WI38 (cell line): ENCODE data around the gene ZBTB6.

Experiments used
- H3K4me3 ChIP-seq: 2 replicates; pipeline ENCODE4 v1.5.1; 2011; ENCODE audit warnings: low read depth, mild to moderate bottlenecking, control low read depth, low read length
- CTCF ChIP-seq: IDR thresholded peaks from 2 replicates; pipeline ENCODE4 v1.5.1; 2012; ENCODE audit warnings: low read depth, mild to moderate bottlenecking, control low read depth, low read length

Gene ZBTB6

GRCh38 chr9:122939601-122940000, 26.5 kb upstream of the ZBTB6 start:
- no peak overlapping the region for H3K4me3 ChIP-seq
- TF ChIP-seq CTCF, result no peak

DNA sequence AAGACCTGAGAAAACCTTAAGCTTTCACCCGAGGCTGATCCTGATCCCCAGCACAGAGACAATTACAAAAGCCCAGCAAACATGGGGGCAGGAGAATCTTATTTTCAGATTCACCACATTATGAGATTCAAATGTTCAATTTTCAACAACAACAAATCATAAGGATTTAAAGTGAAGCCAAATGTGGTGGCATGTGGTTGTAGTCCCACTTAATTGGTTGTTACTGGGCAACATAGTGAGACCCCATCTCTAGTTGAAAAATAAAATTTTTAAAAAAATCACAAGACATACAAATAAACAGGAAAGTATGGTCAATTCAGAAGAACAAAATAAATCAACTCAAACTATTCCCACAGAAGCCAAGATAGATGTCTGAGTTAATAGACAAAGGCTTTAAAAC, 23.8 kb upstream of the ZBTB6 start:
- H3K4me3 ChIP-seq, result no peak overlapping the region
- TF ChIP-seq CTCF, result no peak

DNA sequence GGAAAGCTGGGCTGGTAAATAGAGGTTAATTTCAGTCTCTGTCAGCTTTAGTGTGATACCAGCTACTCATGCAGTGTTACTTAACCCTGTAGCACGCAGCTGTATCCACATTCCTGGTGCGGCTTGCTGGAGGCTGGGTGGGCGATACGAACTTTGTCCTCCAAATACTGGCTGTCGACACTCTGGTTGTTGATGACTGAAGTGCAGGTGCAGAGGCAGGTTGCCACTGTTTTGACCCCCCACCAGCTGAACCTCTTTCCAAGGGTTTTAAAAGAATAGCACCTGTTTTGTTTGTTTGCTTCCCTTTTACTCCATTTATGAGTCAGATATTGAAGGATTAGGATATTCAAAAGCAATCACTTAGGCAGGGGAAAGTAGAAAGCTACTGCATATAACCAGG, 23.3 kb upstream of the ZBTB6 start:
- no peak overlapping the region for H3K4me3 ChIP-seq
- no peak for TF ChIP-seq CTCF

GRCh38 chr9:122931226-122932121, 18.4 kb upstream of the ZBTB6 start, which contains the start of gene ZBTB26:
Gene ZBTB26 (minus strand): TSS chr9:122931512. CDS start chr9:122919934, 11,578 bp downstream.
- H3K4me3 ChIP-seq, result peak within 1 kb of the TSS; percentile 78
- no peak for TF ChIP-seq CTCF

GRCh38 chr9:122930541-122931225, 17.6 kb upstream of the ZBTB6 start:
- TF ChIP-seq CTCF, result no peak
- peak overlapping the region; percentile 78 for H3K4me3 ChIP-seq

GRCh38 chr9:122929796-122930354, 16.8 kb upstream of the ZBTB6 start:
- H3K4me3 ChIP-seq, result no peak overlapping the region; the same call in none of the 2 replicates
- TF ChIP-seq CTCF, result no peak

DNA sequence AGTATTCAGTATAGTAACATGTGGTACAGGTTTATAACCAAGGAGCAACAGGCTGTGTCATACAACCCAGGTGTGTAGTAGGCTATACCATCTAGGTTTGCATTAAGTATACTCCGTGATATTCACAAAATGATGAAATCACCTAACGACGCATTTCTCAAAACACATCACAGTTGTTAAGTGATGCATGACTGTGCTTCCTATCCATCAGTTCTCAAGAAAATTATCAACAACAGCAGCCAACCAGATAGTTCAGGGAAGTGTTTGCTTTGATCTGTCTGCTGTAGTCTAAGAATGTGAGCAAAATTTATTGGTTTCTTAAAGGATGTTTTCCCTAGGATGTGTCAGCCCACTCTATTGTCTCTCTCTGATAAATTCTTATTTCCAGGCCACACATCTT, 10.8 kb upstream of the ZBTB6 start:
- TF ChIP-seq CTCF, result no peak
- H3K4me3 ChIP-seq, result no peak overlapping the region
